Right lobe of liver (tissue), 4 donors: ENCODE measurements around the gene TMC2.

Experiments
- POLR2A ChIP-seq: fragments of 450-650 bp; IDR thresholded peaks from one replicate; pipeline ENCODE4 v1.6.1; 2017; ENCODE audit warnings: antibody characterized with exemption, mild to moderate bottlenecking
- TF ChIP-seq, protein P1 (sequence below), 4 donors: fragments of 200-600 bp in 3 of 4; fragments of 450-650 bp in 1 of 4; IDR thresholded peaks; one replicate each; pipeline versions ENCODE4 v1.5.1 to v1.8.0; 2016 to 2022; ENCODE audit warnings: antibody characterized with exemption in 4 of 4, mild to moderate bottlenecking in 2 of 4
- donor health status: DM: no; HTN: no; CAD: no.
- donor health status: DM: no; HTN: no; CAD: no.
- donor health status: DM: no; HTN: yes; CAD: no.

DNA sequence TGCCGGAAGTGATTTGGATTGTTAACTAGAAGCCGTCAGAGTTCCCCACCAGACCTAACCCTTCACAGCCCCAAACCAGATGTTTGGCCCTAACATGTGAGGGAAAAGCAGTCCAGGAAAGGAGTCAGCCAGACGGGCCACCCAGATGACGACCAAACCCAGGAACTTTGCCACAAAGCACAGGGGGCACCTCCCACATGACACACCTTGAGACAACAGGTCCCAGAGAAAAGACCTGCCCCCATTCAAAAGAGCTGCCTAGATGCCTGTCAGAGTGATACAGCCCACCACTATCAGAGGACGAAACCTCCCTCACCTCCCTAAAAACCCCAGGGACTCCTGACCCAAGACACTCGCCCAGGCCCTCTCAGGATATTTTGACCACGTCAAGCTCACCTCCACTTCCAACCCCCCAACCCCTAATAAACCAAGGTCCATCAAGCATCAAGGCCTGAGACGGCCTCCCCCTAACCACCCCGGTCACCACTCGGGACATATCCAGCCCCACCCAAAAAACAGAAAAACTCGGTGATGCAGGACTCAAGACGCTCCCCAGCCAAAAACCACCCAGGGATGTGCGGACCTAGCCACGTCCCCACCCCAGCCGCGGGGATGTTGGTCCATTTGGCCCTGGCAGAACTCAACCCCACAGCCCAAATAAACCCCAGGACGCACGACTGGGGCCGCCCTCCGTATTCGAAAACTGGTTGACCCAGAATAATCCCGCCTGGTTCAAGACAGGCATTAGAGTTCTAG is 28.3 kb upstream of the TMC2 start:
- TF ChIP-seq, protein P1, sequence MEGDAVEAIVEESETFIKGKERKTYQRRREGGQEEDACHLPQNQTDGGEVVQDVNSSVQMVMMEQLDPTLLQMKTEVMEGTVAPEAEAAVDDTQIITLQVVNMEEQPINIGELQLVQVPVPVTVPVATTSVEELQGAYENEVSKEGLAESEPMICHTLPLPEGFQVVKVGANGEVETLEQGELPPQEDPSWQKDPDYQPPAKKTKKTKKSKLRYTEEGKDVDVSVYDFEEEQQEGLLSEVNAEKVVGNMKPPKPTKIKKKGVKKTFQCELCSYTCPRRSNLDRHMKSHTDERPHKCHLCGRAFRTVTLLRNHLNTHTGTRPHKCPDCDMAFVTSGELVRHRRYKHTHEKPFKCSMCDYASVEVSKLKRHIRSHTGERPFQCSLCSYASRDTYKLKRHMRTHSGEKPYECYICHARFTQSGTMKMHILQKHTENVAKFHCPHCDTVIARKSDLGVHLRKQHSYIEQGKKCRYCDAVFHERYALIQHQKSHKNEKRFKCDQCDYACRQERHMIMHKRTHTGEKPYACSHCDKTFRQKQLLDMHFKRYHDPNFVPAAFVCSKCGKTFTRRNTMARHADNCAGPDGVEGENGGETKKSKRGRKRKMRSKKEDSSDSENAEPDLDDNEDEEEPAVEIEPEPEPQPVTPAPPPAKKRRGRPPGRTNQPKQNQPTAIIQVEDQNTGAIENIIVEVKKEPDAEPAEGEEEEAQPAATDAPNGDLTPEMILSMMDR (IDR thresholded peaks at IDR 0.05) = no peak
- no peak for TF ChIP-seq POLR2A
